Femur (tissue), 1 donor: ENCODE measurements around the gene ZNF423.

Experiments used
- DNase-seq: peaks from one replicate; pipeline ENCODE4 v3.0.0-alpha.2; 2017

ZNF423 gene

DNA sequence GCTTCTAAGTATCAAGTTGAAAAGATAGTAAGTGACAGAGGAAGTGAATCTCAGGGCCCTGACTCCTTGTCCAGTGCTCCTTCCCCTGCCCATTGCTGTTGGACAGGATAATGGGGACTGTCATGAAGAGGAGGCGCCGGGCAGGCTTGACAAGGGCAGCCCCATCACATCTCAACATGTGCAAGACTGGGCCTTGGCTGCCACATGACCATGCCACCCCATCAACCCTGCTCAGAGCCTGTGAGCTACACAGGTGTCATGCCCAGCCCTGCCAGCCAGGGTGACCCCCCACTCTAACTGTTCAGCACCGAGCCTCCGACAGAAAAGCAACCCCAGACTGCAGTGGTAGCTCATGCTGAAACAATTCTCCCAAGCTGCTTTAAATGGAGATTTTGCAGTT, 310.7 kb downstream of the ZNF423 start:
- no peak for DNase-seq

DNA sequence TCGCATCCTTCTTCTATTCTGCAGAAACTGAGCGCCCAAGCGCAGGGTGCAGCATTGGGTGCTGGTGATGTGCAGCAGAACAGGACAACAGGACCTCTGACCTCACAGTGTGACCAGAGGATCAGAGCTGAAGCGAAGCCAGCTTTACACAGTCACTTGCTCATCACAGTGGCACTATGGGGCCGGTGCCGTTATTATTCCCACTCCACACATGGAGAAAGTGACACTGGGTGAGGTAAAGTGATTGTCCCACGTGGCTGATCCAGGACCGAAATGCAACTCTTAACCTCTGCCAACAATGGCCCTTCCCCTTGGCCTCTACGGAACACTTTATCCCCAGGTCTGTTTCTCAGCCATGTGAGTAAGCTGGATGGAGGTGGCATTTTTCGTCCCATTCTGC, 311.1 kb downstream of the ZNF423 start:
- no peak for DNase-seq

DNA sequence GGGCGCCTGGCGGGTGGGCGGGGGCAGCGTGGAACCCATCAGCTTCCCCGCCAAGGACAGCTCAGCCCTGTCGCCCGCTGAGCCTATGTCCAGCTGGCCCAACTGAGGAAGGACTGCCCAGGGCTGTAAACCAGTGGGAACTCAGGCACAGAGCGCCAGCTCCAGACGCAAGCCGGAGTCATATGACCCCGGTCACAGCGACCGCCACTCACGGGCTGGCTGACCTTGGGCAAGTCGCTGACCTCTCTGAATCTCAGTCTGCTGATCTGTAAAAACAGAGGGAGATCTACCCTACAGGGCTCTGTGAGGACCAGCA, 312.3 kb downstream of the ZNF423 start:
- DNase-seq = no peak

DNA sequence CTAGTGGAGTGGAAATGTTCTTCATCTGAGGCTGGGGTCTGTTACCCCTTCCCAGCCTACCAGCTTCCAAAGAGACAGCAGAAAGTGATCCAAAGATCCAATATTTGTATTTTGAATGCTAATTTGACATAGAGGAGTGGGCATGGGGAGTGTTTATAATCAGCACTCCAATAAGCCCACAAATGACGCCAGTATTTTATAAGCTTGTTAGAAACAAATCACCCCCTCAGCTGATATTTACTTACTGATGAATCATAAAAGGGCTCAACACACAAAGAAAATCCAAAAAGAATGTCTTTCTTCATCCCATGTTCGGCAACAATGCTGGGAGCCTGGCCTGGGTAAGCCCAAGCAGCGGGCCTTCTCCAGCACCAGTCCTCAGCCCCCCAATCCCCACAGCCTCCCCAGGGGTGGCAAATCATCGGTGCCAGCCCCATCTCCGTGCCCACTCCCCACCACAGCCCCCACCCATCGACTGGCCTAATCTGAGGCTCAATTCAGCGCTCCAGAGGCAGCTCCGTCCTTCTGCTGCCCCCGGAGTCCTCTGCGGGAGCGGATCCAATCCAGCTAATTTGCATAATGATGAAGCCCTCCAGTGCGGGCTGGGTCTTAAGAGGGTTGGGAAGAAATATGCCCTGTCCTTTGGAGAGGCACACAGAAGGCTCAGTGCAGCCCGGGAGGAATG, 312.8 kb downstream of the ZNF423 start:
- DNase-seq = no peak

DNA sequence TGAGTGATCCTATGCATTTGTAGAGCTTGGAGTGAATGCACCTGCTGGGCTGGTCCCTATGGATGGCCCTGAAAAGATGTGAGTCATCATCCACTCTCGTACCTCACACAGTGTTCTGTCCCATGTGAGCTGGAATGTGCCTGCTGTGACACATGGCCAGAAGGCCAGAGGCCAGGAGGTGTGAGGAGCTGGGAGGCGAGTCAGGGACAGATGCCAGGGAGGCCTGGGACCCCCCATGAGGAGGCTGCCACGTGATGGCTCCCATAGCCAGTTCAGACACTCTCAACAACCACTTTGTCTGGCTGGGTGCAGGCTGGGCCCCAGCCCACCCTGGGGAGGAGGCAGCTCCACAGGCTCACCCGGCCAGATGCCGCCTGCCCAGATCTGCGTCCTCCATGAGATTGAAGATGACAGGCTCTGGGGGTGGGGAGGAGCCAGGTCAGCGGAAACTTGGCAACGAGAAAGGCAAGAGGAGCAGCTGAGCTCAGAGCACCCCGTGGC, 313.5 kb downstream of the ZNF423 start:
- DNase-seq = peak; percentile 53

DNA sequence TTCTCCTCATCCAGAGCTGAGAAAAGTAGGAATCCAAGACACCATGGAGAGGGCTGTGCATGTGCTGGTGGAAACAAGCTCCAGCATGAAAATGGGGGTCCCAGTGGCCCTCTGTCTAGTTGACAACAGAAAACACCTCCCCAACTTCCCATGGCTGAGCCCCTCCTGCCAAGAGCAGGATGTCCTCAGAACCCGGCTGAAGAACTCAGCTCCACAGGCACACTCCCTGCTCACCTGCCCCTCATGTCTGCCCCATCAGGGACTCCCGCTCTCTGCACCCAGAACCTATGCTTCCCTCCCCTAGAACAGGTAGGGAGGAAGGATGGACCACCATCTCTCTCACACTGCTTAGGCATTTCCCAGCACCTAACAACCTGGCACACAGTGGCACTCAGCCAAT, 315.1 kb downstream of the ZNF423 start:
- DNase-seq = no peak

DNA sequence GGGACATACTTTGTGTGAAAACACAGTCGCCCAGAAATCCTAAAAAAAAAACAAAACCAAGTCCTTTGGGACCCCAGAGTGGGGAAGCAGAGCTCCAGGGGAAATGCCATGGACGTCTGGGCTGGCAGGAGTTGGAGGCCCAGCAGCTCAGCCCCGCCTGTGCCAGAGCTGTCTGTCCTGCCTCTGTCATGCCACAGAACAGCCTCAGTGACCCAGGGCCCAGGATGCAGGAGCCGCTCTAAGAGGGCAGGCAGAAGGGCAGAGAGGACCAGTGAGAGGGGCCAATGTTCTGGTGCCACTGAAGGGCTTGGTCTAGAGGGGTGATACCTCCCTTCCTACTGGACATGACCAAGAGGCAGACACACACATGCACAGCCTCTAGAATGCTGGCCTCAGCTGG, 316.2 kb downstream of the ZNF423 start:
- no peak for DNase-seq

DNA sequence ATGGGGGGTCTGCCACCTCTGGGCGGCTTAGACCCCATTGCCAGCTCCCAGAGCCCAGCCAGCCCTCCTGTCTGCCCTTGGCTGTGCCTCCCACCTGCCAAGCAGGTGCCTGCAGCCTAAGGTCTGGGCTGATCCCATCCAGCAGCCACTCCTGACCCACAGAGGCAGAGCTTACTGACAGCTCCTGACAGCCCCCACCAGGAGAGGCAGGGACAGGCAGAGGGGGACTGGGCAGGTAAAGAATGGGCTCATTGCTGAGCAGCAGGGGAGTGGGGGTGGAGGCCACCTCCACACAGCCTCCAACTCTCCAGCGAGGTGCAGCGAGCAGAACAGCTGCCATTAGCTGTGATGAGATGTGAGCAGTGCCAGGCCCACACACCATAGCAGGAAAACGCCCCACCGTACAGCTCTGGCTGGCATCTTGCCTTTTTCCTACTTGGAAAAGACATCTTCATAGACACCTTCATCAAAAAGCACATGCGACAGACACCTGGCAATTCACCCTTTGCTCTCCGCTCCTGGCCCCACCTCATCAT, 317.9 kb downstream of the ZNF423 start:
- DNase-seq = no peak

DNA sequence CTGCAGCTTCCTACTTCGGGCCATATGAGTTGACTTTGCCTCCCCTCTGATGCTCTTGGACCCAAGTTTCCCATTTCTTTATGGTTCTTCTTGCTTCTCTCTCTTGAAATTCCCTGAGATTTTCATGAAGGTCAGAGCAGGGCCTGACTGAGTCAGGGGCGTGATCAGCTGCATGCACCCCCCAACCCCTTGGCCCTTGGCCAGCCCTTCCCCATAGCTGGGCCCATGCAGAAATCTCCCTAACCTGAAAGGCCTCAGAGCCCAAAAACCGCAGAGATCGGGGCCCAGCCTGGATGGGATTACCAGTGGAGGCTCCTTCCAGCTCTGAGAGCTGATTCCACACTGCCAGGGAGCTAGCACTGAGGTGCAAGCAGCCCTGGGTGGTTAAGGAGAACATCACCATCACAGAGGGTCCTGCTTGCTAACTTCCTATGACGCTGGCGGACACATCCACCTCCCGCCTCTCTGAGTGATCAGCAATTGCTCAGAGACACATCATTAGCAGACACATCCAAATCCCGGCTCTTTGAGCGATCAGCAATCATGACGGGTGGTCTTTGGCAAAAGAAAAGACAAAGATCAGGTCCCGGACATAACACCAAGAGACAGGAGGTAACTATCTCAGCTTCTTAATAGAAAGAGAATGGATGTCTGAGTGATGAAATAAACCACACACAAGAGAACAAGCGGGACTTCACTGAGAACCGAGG, 320.9 kb downstream of the ZNF423 start:
- DNase-seq = no peak

DNA sequence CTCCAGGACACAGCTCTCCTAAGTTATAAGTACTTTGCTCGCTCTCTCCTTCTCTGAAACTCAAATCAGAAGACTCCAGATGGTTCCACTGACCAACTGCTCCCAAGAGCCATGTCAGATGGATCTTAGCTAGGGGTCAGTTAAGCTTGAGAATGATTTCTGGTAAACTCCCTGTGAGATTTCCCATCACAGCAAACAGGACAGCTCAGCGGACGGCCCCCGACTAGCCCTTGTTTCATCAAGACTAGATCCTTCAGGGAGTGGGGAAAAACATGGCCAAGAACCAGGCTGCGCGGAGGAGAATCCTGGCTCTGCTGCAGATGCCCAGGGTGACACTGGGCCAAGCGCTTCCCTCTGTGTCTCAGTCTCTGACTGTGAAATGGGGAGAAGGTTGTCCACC, 322.5 kb downstream of the ZNF423 start:
- DNase-seq = no peak

DNA sequence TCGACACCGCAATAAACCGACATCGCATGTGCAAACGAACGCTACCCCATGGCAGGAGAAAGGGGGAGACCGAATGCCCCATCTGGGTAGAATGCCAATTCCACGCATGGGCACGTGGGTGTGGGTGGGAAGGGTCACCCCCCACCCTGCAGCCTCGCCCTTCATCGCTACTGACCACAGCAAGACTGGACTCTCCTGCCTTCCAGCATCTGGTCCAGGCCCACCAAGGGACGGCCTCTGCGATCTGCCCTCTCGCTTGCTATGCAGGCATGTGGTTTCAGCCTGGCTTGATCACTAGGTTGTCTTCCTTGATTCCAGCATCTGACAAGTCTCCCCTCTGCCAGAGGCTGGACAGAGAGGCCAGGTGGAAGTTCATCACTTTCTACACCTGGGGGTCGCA, 323.0 kb downstream of the ZNF423 start:
- DNase-seq = no peak

DNA sequence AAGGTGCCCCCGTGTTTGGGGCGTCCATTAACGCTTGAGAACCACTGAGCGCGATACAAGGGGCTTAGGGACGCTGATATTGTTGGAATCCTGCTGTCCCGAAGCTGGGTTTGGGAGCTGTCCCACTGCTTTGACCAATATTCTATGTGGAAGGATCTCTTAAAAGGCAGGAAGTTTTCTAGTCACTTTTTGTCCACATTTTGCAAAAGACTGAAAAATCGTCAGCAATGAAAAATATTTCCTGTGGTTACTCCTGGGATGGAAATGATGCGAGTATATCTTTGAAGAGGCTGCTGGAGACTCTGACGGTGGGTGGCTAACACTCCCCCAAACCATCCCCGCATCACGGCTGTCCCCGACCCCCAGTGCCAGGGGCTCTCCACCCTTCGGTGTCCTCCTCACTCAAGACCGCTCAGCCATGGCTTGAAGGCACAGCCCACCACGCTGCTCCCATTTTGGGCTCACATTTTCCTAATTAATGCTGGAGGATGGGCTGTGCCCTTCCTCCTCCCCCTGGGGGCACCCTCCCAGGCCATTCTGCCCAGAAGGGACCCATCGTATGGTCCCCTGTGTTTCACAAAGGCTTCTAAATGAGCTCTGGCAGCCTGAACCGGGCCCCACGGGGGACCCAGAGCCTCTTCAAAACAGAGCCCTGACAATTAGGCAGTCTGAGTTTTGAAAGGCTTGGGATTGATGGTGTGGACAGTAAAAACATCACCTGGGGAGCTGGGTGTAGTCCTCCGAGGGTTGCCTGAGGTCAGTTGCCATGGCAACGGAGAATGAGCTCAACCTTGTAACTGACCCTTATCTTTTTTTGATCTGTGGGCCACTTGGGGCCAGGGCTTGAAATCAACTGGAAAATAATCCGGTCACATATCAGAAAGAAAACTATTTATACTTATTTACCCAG, 323.7 kb downstream of the ZNF423 start:
- no peak for DNase-seq

DNA sequence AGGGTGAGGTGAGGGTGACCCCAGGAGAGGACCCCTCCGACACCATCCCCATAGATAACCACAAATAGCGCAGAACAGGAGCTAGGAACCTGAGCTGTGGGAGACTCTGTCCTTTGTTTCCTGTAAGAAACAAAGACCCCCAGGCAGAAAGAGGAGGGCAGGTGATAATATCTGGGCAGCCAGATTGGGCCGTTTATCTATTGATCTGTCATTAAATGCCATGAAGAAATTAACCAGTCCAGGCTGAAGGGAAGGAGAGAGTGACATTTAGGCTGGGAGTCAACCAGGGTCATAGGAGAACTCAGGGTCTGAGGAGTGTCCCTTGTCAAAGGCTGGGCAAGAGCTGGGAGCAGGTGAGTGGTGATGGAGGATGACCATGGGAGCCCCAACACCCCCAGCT, 324.5 kb downstream of the ZNF423 start:
- DNase-seq = no peak

DNA sequence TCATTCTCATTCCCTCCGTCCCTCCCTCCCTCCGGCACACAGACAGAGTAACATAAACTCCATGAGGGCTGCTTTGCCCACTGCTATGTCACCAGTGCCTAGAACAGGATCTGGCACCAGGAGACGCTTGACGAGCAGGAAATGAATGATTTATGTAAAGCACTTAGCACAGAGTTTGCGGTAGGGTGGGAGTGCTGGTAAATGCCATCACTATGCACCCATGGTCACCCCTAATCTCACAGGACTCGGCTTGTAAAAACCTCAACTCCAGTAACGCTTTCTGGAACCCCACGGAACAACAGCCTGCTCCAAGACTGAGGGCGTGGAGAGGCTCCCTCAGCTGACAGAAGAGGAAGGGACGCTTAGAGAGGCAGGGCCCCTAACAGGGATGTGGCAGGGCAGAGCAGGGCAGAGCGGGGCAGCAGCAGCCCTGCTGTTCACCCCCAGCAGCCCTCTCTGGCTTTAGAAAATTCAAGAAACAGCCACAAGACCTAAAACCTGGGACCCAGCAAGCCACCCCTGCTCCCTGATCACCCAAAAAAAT, 325.4 kb downstream of the ZNF423 start:
- DNase-seq = no peak

DNA sequence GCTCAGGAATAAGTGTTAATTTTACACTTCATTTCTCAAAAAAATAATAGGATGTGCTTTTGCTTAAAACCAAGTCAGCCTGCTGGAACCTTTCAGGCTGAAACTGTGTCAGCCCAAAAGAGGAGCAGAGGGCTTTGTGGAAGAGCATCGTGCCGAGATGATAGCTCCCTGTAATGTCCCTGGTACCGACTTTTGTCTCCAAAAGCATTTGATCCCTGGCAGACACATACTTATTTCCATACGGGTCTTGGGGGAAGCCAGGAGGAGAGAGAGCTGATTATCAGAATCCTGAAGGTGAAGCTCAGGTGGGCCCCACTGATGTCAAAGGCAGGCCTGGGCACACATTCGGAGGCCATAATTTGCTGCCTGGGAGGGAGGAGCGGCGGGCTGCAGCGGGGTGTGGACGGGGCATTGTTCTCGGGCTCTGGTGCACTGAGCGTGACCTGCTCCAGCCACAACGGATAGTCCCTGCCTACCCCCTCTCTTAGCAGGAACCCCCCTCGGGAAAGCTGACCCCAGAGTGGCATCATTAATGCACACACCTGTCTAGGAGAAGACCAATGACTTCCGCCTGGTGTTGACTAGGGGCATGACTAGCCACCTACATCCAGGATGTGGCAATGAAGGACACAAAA, 326.4 kb downstream of the ZNF423 start:
- DNase-seq = no peak

DNA sequence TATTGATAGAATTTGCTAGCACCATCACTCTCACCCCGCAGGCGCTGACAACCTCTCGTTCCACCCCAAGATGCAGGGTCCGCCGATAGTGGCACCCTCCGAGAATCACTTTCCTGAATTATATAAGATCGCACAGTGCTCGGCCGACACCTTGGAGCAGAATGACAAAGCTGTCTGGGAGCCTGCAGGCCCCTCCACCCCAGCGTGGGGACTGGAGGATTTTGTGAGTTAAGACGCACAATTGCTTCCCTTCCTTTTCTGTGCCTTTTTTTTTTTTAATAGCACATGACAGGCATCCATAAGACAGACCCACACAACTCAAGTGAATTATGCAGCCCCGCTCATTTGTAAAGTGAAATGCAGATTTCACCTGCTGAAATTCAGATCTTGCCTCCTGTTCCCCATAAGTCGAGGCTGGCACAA, 327.0 kb downstream of the ZNF423 start:
- DNase-seq = no peak

DNA sequence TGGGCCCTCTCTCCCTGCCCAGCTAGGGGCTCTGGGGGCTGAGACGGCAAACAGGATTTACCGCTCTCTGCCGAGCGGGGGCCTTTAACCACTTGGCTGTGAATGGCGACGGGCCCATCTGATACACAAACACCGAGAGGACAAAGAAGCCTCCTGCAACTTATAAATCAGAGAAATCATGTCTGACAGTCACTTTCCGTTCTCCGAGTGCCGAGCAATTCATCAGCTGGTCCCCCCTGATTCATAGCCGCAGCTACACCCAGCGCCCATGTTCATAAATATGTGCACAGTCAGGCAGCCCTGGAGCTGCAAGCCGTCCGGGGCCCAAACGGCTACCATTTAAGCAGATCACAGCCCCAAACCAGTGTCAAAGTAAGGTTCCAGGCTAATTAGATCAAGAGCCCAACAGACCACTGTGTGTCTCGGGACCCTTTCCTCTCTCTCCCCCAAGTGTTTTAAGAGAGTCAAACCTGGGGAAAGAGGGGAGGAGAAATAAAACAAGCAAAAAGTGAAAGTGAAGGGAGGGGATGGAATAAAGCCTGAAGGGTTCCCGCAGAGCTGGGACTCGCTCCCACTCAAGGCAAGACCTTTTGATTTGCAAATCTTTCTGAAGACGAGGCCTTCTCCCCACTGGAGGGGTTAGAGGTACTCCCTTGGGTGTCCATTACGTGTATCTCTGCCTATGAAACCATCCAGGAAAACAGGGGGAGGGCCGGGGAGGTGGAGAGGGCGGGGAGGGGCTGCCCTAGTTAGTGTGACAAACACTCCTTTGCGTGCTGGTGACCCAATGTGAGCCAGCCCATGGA, 327.6 kb downstream of the ZNF423 start:
- DNase-seq = no peak

DNA sequence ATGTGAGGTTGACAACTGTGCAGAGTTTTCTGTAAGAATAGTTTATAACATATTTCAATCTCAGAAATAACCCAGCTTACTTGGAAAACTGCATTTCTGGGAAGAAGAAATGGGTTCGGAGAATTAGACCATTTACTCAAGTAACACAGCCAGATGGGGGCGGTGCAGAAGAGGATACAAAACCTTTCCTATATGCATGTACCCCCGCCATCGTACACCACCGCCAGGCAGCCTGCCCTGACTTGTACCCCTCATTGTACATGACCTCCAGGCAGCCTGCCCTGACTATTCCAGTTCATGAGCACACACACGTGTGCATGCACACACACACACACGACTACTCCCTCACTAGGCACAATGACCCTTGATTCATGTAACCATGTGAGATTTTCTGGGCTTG, 328.3 kb downstream of the ZNF423 start:
- no peak for DNase-seq

DNA sequence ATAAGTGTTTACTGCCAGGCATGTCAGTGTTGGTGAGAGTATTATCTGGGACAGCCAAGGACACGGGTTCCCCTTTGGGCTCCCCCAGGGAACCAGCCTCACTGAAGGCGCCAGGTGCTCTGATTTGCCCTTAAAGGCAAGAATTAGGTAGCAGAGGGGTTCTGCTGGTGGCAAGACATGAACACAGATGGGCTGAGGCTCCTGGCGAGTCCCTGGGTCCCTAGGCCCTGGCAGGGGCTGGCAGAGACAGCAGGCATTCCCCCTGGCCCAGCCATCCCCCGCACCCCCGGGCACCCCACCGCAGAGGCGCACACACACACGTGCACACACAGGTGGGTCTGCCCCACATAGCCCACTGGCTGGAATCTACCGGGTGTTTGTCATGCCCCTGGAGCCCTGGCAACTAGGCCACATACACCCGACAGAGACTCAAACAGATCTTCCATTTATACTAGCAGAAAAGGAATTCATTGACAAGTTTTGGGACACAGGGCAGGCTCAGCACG, 329.0 kb downstream of the ZNF423 start:
- no peak for DNase-seq

DNA sequence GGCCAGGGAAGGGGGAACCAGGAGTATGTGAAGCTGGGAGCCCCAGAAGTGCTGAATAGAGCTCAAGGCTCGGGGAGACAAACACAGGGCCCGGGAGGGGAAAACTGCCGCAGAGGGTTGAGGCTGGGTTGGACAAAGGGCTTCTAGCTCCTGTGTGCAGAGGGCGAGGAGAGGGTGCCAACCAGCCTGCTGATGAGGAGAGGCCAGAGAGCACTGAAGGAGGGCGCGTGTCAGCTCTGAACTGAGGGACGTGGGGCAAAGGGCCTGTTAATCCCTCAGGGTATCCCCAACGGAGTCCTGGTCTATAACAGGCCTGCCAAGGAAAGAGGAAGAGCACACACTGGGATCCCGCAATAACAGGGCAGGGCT, 331.0 kb downstream of the ZNF423 start:
- DNase-seq = no peak

DNA sequence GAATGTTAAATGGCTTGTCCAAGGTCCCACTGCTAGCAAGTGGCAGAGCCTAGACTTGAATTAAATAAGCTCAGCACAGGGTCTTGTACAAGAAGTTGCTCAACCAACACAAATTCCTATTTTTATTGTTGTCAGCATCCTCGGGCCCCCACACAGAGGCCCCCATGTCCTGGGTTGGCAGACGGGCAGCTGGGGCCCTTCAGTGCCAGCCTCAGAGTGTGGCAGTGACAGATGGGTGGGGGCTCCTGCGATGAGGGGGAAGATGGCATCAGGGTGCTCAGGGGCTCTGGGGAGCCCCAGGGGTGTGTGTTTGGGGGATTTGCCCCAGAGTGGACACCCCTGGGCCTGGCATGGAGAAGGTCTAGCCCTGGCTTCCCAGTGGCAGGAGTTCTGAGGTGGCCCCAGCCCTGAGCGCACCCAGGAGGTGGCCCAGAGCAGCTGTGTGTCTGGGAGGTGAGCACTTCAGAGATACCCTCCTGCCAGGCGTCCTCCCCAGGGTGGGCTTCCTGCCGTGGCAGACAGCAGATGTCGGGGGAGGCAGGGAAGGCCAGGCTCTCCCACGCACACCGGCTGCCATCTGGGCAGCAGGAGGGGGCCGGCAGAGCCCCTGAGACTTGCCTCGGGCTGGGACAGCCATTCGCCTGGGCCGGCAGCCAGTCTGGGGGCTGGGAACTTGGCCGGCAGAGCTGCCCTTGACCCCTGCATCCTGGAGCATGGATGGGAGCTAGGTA, 331.5 kb downstream of the ZNF423 start:
- no peak for DNase-seq
